RWPE2 (cell line): ENCODE results near the gene MGLL.
A peak's percentile ranks its signal among the peaks of the same experiment; 100 is the strongest.

Experiments
- ATAC-seq: fragments of 200-7000 bp; cut with Tn5 transposase; 3 replicates; pipeline ENCODE4 v1.9.1; 2021; ENCODE audit warnings: low read depth
- DNase-seq: peaks from one replicate; pipeline ENCODE4 v3.0.0-alpha.2; 2020; ENCODE audit warnings: low spot score
- H3K27ac ChIP-seq: fragments of 450-650 bp; 2 replicates; pipeline ENCODE4 v1.5.1; 2017; ENCODE audit warnings: mild to moderate bottlenecking; ENCODE audit not compliant: poor library complexity, severe bottlenecking
- H3K27me3 ChIP-seq: fragments of 250-450 bp; sonication (Bioruptor Pico); 2 replicates; pipeline ENCODE4 v1.5.1; 2021; ENCODE audit warnings: mild to moderate bottlenecking, moderate library complexity; ENCODE audit not compliant: insufficient read depth, poor library complexity, severe bottlenecking
- H3K36me3 ChIP-seq: fragments of 250-450 bp; sonication (Bioruptor Pico); 2 replicates; pipeline ENCODE4 v1.5.1; 2020; ENCODE audit warnings: low read depth, mild to moderate bottlenecking, moderate library complexity
- H3K4me1 ChIP-seq: fragments of 250-450 bp; sonication (Bioruptor Pico); 2 replicates; pipeline ENCODE4 v1.5.1; 2021; ENCODE audit warnings: mild to moderate bottlenecking, moderate library complexity; ENCODE audit not compliant: insufficient read depth, poor library complexity, severe bottlenecking
- H3K4me3 ChIP-seq: fragments of 250-450 bp; sonication (Bioruptor Pico); 2 replicates; pipeline ENCODE4 v1.5.1; 2021; ENCODE audit warnings: mild to moderate bottlenecking, moderate library complexity; ENCODE audit not compliant: severe bottlenecking
- H3K9me3 ChIP-seq: fragments of 250-450 bp; sonication (Bioruptor Pico); 2 replicates; pipeline ENCODE4 v1.5.1; 2021; ENCODE audit warnings: mild to moderate bottlenecking, moderate library complexity; ENCODE audit not compliant: severe bottlenecking
- CTCF ChIP-seq: fragments of 450-650 bp; IDR thresholded peaks from one replicate; pipeline ENCODE4 v1.5.1; 2017; ENCODE audit warnings: mild to moderate bottlenecking, moderate library complexity; ENCODE audit not compliant: poor library complexity, severe bottlenecking

MGLL gene

GRCh38 chr3:127789990-127790881 is 32.1 kb downstream of the MGLL start:
- Histone ChIP-seq H3K27me3 (no peaks in the 10 kb centered on the region), H3K4me1 (peaks cover 31% of the 10 kb centered on the region), H3K36me3 (peaks cover 8% of the 10 kb centered on the region), H3K27ac (peak overlapping the region; percentile 64), H3K9me3 (no peaks in the 10 kb centered on the region), H3K4me3 (no peak overlapping the region)
- DNase-seq (no peak), ATAC-seq (no peak)
- TF ChIP-seq CTCF = no peak

- Histone ChIP-seq H3K36me3 (no peaks in the 10 kb centered on the region), H3K9me3 (no peaks in the 10 kb centered on the region), H3K4me3 (no peak overlapping the region), H3K27ac (no peak overlapping the region), H3K27me3 (no peaks in the 10 kb centered on the region), H3K4me1 (peaks cover 31% of the 10 kb centered on the region)
- no peak for TF ChIP-seq CTCF
- DNase-seq = peak; percentile 22
- no peak for ATAC-seq
Observed at GRCh38 chr3:127789051-127789450, 33.3 kb downstream of the MGLL start.

GRCh38 chr3:127788451-127788909 is 33.8 kb downstream of the MGLL start:
- peak; percentile 31 for DNase-seq
- H3K9me3 ChIP-seq = no peaks in the 10 kb centered on the region
- no peaks in the 10 kb centered on the region for H3K27me3 ChIP-seq
- no peaks in the 10 kb centered on the region for H3K36me3 ChIP-seq
- no peak overlapping the region for H3K4me3 ChIP-seq
- no peak for ATAC-seq
- TF ChIP-seq CTCF = no peak
- H3K27ac ChIP-seq = no peak overlapping the region
- peaks cover 29% of the 10 kb centered on the region for H3K4me1 ChIP-seq

- H3K27me3 ChIP-seq = no peaks in the 10 kb centered on the region
- ATAC-seq = no peak
- H3K27ac ChIP-seq = no peak overlapping the region
- DNase-seq = peak; percentile 32
- no peaks in the 10 kb centered on the region for H3K9me3 ChIP-seq
- H3K4me1 ChIP-seq = peaks cover 22% of the 10 kb centered on the region
- no peak for TF ChIP-seq CTCF
- no peaks in the 10 kb centered on the region for H3K36me3 ChIP-seq
- H3K4me3 ChIP-seq = no peak overlapping the region
Observed at GRCh38 chr3:127787571-127788365, 34.5 kb downstream of the MGLL start.
